ENCODE data around the gene KRTAP20-4.

The KRTAP20-4 gene

DNA sequence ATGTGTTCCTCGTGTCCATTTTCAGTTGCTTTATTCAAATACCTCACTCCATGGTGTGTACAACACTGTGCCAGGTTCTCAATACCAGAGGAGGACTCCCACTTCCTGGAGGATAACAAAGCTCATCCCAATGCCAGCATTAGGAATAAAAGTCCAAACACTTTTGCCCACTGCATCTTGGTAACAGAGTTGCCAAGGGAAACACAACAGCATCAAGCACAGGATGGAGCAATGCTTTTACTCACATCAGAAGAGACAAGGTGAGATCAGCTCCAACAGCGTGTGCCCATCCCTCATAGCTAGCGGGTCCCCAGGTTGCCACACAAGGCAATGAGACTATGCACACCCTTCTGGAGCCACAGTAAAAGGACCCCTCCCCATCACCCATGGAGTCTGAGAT is 2.9 kb downstream of the KRTAP20-4 start:
- no peak for TF ChIP-seq POLR2A (IDR thresholded peaks at IDR 0.05; ENCODE audit: low read length)
- no peak for TF ChIP-seq GATA1 (IDR thresholded peaks at IDR 0.05; ENCODE audit: low read depth, low read length)
- no peak for DNase-seq

DNA sequence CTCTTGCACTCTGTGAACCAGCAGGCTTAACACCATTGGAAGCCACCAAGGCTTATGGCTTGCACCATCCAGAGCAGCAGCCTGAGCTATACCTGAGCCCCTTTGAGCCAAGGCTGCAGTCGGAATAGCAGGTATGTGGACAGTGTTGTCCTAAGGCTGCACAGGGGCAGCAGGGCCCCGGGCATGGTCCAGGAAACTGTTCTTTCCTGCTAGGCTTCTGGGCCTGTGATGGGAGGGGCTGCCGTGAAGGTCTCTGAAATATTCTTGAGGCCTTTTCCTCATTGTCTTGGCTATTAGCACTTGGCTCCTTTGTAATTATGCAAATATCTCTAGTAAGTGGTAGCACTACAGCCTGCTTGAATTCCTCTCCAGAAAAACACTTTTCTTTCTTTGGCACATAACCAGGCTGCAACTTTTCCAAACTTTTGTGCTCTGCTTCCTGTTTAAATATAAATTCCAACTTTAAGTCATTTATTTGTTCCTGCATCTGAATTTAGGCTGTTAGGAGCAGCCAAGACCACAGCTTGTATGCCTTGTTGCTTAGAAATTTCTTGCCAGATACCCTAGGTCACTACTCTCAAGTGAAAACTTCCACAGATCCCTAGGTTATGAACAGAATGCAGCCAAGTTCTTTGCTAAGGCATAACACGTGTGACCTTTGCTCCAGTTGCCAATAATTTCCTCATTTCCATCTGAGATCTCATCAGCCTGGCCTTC is 5.2 kb downstream of the KRTAP20-4 start:
- no peak for DNase-seq
- TF ChIP-seq GATA1 (IDR thresholded peaks at IDR 0.05; ENCODE audit: low read depth, low read length) (no peak), POLR2A (IDR thresholded peaks at IDR 0.05; ENCODE audit: low read length) (no peak)

DNA sequence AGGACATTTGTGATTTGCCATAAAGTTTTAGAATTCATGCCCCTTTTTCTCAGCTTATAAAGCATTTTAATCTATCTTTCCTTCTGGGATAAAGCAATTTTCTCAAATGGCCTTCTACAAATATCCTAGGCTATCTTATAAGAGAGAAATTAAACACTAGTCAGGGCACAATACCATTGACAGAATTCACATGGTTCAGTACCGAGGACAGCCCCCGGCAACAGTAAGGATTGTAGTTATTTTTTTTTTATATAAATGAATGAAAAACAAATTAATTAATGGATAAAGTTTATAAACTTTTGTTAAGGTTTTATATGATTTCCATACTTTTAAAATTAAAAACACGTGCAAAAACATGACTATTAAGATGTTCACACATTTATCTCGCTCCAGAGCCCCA is 7.7 kb downstream of the KRTAP20-4 start:
- DNase-seq = no peak
- no peak for TF ChIP-seq GATA1 (IDR thresholded peaks at IDR 0.05; ENCODE audit: low read depth, low read length)
- no peak for TF ChIP-seq POLR2A (IDR thresholded peaks at IDR 0.05; ENCODE audit: low read length)

DNA sequence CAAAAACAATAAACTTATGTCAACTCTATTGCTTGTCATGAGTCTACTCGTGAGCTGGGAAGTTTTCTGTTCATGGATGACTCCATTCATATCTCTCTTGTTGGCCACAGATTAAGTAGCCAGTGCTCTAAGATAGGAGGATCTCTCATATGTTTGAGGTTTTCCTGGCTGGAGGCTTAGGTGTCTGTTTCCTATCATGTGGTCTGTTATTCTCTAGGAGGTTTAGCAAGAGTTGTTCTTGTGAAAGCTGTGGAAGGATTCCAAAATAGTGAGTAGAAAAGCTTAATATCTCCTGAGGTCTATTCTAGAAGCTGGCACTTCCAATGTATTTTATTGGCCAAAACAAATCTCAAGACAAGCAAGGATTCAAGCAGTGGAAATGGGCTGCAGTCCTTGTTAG is 8.8 kb downstream of the KRTAP20-4 start:
- no peak for DNase-seq
- TF ChIP-seq GATA1 (IDR thresholded peaks at IDR 0.05; ENCODE audit: low read depth, low read length) (no peak), POLR2A (IDR thresholded peaks at IDR 0.05; ENCODE audit: low read length) (no peak)

DNA sequence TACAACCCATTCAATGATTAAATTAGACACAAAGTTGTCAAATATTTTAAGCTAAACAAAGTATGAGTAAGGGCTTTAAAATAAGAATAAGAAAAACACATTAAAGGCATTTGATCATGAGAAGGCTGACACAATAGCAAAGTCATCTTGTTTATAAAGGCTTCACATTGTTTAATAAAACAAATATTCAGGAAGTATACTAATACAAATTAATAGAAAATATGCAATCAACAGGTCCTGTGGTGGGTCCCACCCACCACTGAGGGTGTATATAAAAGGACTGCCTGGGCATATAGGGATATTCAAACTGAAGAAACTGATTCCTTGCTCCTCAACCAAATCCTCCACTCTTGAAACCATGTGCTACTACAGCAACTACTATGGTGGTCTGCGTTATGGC is 14.5 kb downstream of the KRTAP20-4 start, which contains the start of gene KRTAP20-2:
KRTAP20-2 (plus strand) TSS at position 301 of the 400 bp plus-strand sequence; CDS start at position 359, 58 bp downstream.
- no peak for TF ChIP-seq POLR2A (IDR thresholded peaks at IDR 0.05; ENCODE audit: low read length)
- no peak for TF ChIP-seq GATA1 (IDR thresholded peaks at IDR 0.05; ENCODE audit: low read depth, low read length)
- no peak for DNase-seq

DNA sequence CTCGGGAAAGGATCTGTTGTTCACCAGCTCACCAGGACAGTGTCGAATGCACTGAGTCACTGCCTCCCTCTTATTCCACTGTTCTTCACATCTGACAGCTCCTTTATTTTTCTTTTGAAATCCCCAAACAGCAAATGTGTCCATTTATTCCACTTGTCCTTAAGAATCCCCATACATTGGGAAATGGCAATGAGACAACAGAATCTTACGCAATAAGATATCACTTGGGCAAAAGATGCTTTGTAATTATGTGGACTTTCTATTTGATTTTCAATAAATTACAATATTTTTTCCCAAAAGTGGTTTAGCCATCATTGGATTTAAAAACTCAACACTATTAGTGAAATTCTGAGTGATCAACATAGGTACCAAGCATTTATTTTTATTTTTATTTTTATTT is 18.3 kb downstream of the KRTAP20-4 start:
- no peak for TF ChIP-seq GATA1 (IDR thresholded peaks at IDR 0.05; ENCODE audit: low read depth, low read length)
- no peak for TF ChIP-seq POLR2A (IDR thresholded peaks at IDR 0.05; ENCODE audit: low read length)
- DNase-seq = no peak

DNA sequence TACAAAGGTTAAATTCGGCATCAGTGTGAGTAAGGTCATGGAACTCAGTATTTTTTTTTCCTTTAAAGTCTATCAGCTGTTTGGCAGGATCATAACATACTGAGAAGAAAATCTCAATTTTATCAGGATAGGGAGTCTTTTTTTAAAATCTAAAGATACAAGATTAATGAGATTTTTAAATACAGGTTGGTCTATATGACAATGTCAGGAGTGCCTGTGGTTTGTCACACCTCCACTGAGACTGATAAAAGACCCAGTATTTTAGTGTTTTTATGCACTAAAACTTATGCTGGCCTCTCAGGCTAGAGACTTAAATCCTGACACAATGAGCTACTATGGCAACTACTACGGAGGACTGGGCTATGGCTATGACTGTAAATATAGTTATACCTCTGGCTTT is 22.1 kb downstream of the KRTAP20-4 start, which contains the start of gene KRTAP20-3:
KRTAP20-3 (plus strand) TSS at position 301 of the 400 bp plus-strand sequence.
- no peak for DNase-seq
- TF ChIP-seq GATA1 (IDR thresholded peaks at IDR 0.05; ENCODE audit: low read depth, low read length) (no peak), POLR2A (IDR thresholded peaks at IDR 0.05; ENCODE audit: low read length) (no peak)

DNA sequence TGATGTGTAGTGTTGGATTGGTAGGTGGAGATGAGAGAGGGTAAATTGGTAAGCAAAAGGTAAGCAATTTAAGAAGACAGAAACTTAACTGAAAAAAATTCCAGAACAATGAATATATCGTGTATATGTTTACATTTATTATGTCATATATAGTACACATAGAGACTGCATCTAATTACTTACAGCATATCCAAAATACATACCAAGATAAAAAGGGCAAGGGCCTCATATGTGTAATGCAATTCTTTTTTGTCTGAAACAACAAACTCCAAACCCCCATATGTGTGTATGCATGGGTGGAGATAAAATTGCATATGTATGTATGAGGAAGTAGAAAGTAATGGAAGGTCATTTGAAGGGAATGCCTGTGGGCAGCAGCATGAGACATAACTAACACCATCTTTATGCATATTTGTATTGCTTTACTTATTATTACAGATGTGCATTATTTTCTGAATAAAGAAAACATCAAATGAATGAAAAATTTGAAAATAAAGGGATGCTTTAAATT is 26.5 kb downstream of the KRTAP20-4 start:
- DNase-seq = no peak
- TF ChIP-seq POLR2A (IDR thresholded peaks at IDR 0.05; ENCODE audit: low read length) = no peak
- no peak for TF ChIP-seq GATA1 (IDR thresholded peaks at IDR 0.05; ENCODE audit: low read depth, low read length)

DNA sequence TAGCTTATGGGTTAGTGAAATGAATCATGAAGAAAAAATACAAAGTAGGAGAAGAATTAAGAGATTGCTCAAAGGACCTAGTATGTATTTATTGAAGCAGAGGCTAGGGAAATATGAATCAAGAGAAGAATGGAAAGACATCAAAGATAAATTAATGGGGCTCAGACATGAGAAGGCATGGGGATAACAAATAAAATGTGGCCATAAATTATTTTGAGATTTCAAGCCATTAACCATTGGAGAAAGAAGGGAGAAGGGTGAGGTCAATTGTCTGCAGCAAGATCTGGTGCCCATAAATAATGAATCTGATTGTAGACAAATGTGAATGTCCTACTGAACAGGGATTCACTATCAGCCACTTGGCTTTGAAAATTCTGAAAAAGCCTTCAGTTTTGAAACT is 32.5 kb downstream of the KRTAP20-4 start:
- no peak for DNase-seq
- TF ChIP-seq POLR2A (IDR thresholded peaks at IDR 0.05; ENCODE audit: low read length) (no peak), GATA1 (IDR thresholded peaks at IDR 0.05; ENCODE audit: low read depth, low read length) (no peak)

DNA sequence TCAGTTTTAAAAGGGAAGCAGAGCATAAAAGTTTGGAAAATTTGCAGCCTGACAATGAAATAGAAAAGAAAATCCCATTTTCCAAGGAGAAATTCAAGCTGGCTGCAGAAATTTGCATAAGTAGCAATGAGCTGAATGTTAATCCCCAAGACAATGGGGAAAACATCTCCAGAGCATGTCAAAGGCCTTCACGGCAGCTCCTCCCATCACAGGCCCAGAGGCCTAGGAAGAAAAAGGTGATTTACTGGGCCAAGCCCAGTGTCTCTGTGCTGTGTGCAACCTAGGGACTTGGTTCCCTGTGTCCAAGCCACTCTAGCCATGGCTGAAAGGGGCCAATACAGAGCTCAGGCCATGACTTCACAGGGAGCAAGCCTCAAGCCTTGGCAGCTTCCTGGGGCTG is 48.3 kb downstream of the KRTAP20-4 start:
- no peak for DNase-seq
- TF ChIP-seq POLR2A (IDR thresholded peaks at IDR 0.05; ENCODE audit: low read length) (no peak), GATA1 (IDR thresholded peaks at IDR 0.05; ENCODE audit: low read depth, low read length) (no peak)
